Body of pancreas (tissue), 4 donors: Measurements from ENCODE around the gene AKAP13. TPM values are rescaled to one million over a fixed set of nuclear protein-coding genes. Genes with fewer than 3 reads are reported as not detected.
"Not testable (repeated sequence)": the region's sequence is repeated elsewhere in the genome, so short reads cannot be mapped to it uniquely, and the experiment has no call there.

Experiments used
- ATAC-seq: fragments of 150-250 bp; one replicate; pipeline ENCODE4 v1.9.1; 2016
- DNase-seq, 4 donors: peaks; one replicate each; pipeline ENCODE4 v3.0.0-alpha.2; 2019
- H3K27ac ChIP-seq, 4 donors: fragments of 200-600 bp; sonication (generic); 1 replicate in 3 of 4; 2 replicates in 1 of 4; pipeline versions ENCODE4 v1.5.1 to v1.6.1; 2016 to 2019; ENCODE audit warnings: mild to moderate bottlenecking in 1 of 4, mixed read lengths in 1 of 4, moderate library complexity in 1 of 4
- H3K27me3 ChIP-seq, 2 donors: fragments of 200-600 bp; sonication (generic); one replicate each; pipeline ENCODE4 v1.6.0; 2016; ENCODE audit warnings: mild to moderate bottlenecking in 1 of 2
- H3K36me3 ChIP-seq, 2 donors: fragments of 200-600 bp; sonication (generic); replicated peaks in 1 of 2; 2 replicates each; pipeline ENCODE4 v1.5.1; 2016; ENCODE audit warnings: low read depth in 2 of 2; ENCODE audit not compliant: insufficient read depth in 1 of 2
- H3K4me1 ChIP-seq: fragments of 200-600 bp; sonication (generic); one replicate; pipeline ENCODE4 v1.6.0; 2016
- H3K4me3 ChIP-seq, 2 donors: fragments of 200-600 bp; sonication (generic); 1 replicate in 1 of 2; 2 replicates in 1 of 2; pipeline ENCODE4 v1.5.1; 2016 to 2019
- H3K9me3 ChIP-seq, 3 donors: fragments of 200-600 bp; sonication (generic); 1 replicate in 2 of 3; 2 replicates in 1 of 3; pipeline ENCODE4 v1.5.1; 2016
- CTCF ChIP-seq, 7 experiments: fragments of 450-650 bp in 4 of 7; fragments of 200-600 bp in 3 of 7; sonication (generic) in 3 of 7; IDR thresholded peaks; one replicate each; pipeline ENCODE4 v1.5.1; 2016 to 2019; ENCODE audit warnings: antibody characterized with exemption in 7 of 7
- POLR2A ChIP-seq, 3 donors: fragments of 450-650 bp; IDR thresholded peaks; one replicate each; pipeline ENCODE4 v1.6.1; 2016; ENCODE audit warnings: antibody characterized with exemption in 3 of 3, mild to moderate bottlenecking in 2 of 3
- WGBS, 2 donors: methylation state at CpG; one replicate each; pipeline ENCODE4 v1.1.5; 2017; 5-methylcytosine and 5-hydroxymethylcytosine counted together
- intact Hi-C: fragments of 100-400 bp; cut with DNase I; formaldehyde crosslinking; loops from one replicate; pipeline ENCODE4 v1.15.1; 2023
- total RNA-seq, 2 donors: library from RNA; depleted of rRNA; stranded (reverse); fragments of >200 nt; gene quantifications; one replicate each; pipeline ENCODE4 v1.1.0, GENCODE V29; 2016

The AKAP13 gene
- total RNA-seq, 2 donors from 2014 or later, result 102 to 160 TPM

- Histone ChIP-seq H3K27ac (peak overlapping the region in 3 of 4 donors; percentile 88 to 95 (median 93)), H3K4me1 (peaks cover 83% of the 10 kb centered on the region), H3K4me3 (peak overlapping the region in 1 of 2 donors; percentile 1), H3K36me3 (peaks cover 0 to 6% of the 10 kb centered on the region in 2 donors), H3K9me3 (no peaks in the 10 kb centered on the region), H3K27me3 (no peaks in the 10 kb centered on the region)
- WGBS, 2 donors, result 27 to 32% methylated on average over 3 of the region's 3 CpGs
- DNase-seq (peak in 3 of 4 donors; percentile 45 to 53 (median 50)), ATAC-seq (no peak)
- TF ChIP-seq CTCF (IDR thresholded peaks at IDR 0.05), result no peak
- TF ChIP-seq POLR2A (IDR thresholded peaks at IDR 0.05), result peak in 1 of 3 donors; percentile 13
- intact Hi-C loops, result no loop called here
These were observed 203.6 kb downstream of the AKAP13 start for GRCh38 chr15:85583923-85584390.

- intact Hi-C loops, result no loop called here
- ATAC-seq, result no peak
- Histone ChIP-seq H3K36me3 (peaks cover 0 to 6% of the 10 kb centered on the region in 2 donors), H3K4me1 (peaks cover 83% of the 10 kb centered on the region), H3K4me3 (peak overlapping the region in 1 of 2 donors; percentile 10), H3K27me3 (no peaks in the 10 kb centered on the region), H3K9me3 (no peaks in the 10 kb centered on the region), H3K27ac (peak overlapping the region in 2 of 4 donors; percentile 34 to 88)
- WGBS, 2 donors, result 15 to 25% methylated on average over 4 of the region's 4 CpGs
- TF ChIP-seq CTCF (IDR thresholded peaks at IDR 0.05), result no peak
- no peak for TF ChIP-seq POLR2A (IDR thresholded peaks at IDR 0.05)
- no peak for DNase-seq
These were observed 204.5 kb downstream of the AKAP13 start for GRCh38 chr15:85584872-85585271.

- H3K36me3 ChIP-seq, H3K9me3 ChIP-seq, H3K4me3 ChIP-seq, ATAC-seq, intact Hi-C loops, H3K27me3 ChIP-seq, DNase-seq: not testable (repeated sequence)
- Histone ChIP-seq H3K4me1 (peaks cover 85% of the 10 kb centered on the region), H3K27ac (peak overlapping the region in 1 of 4 donors; percentile 1)
- WGBS, 2 donors, result 81 to 92% methylated on average over 5 of the region's 5 CpGs
These were observed 205.8 kb downstream of the AKAP13 start for GRCh38 chr15:85586196-85586595.

GRCh38 chr15:85587707-85588411 lies 207.5 kb downstream of the AKAP13 start:
- Histone ChIP-seq H3K9me3 (no peaks in the 10 kb centered on the region), H3K27me3 (no peaks in the 10 kb centered on the region), H3K4me3 (no peak overlapping the region), H3K27ac (peak overlapping the region in 3 of 4 donors; percentile 42 to 81 (median 55)), H3K36me3 (peaks cover 0 to 6% of the 10 kb centered on the region in 2 donors), H3K4me1 (peaks cover 88% of the 10 kb centered on the region)
- intact Hi-C loops, result no loop called here
- ATAC-seq (no peak), DNase-seq (no peak)
- WGBS, 2 donors, result 88 to 92% methylated on average over 10 of the region's 10 CpGs
- no peak for TF ChIP-seq POLR2A (IDR thresholded peaks at IDR 0.05)

GRCh38 chr15:85588677-85589076 lies 208.3 kb downstream of the AKAP13 start:
- no peaks in the 10 kb centered on the region for H3K9me3 ChIP-seq
- peaks cover 0 to 6% of the 10 kb centered on the region in 2 donors for H3K36me3 ChIP-seq
- peaks cover 91% of the 10 kb centered on the region for H3K4me1 ChIP-seq
- ATAC-seq (no peak), DNase-seq (no peak)
- no peaks in the 10 kb centered on the region for H3K27me3 ChIP-seq
- H3K27ac ChIP-seq, result peak overlapping the region in 3 of 4 donors; percentile 42 to 81 (median 55)
- 32 to 45% methylated on average over 3 of the region's 3 CpGs for WGBS, 2 donors
- intact Hi-C loops, result no loop called here
- TF ChIP-seq CTCF (IDR thresholded peaks at IDR 0.05) (no peak), POLR2A (IDR thresholded peaks at IDR 0.05) (no peak)
- no peak overlapping the region for H3K4me3 ChIP-seq
